Upper lobe of left lung (tissue), 6 donors: ENCODE measurements around the gene IRS1. TPM values are rescaled to one million over a fixed set of nuclear protein-coding genes. Genes with fewer than 3 reads are reported as not detected.

Experiments used
- ATAC-seq, 2 donors: fragments of 200-7000 bp; cut with Tn5 transposase; one replicate each; pipeline ENCODE4 v1.9.1; 2022; ENCODE audit warnings: mild to moderate bottlenecking in 2 of 2, moderate library complexity in 2 of 2; ENCODE audit not compliant: low FRiP score in 2 of 2
- DNase-seq, 2 donors: peaks; one replicate each; pipeline ENCODE4 v3.0.0-alpha.2; 2019 to 2020
- H3K27ac ChIP-seq, 4 donors: fragments of 200-600 bp; sonication (generic); one replicate each; pipeline ENCODE4 v1.5.1; 2016 to 2019
- H3K27me3 ChIP-seq, 4 donors: fragments of 200-600 bp; sonication (generic); one replicate each; pipeline ENCODE4 v1.5.1; 2017 to 2019
- H3K36me3 ChIP-seq, 4 donors: fragments of 200-600 bp; sonication (generic); one replicate each; pipeline ENCODE4 v1.5.1; 2016 to 2019
- H3K4me1 ChIP-seq, 4 donors: fragments of 200-600 bp; sonication (generic); one replicate each; pipeline ENCODE4 v1.5.1; 2018 to 2019
- H3K4me3 ChIP-seq, 4 donors: fragments of 200-600 bp; sonication (generic); one replicate each; pipeline ENCODE4 v1.5.1; 2017 to 2019; ENCODE audit warnings: mild to moderate bottlenecking in 2 of 4, moderate library complexity in 1 of 4
- H3K9me3 ChIP-seq, 4 donors: fragments of 200-600 bp; sonication (generic); one replicate each; pipeline ENCODE4 v1.5.1; 2018 to 2019
- EP300 ChIP-seq, 4 donors: sonication (generic); formaldehyde crosslinking; IDR thresholded peaks; one replicate each; pipeline ENCODE4 v1.5.1; 2017; ENCODE audit warnings: antibody characterized with exemption in 4 of 4, control low read depth in 2 of 4
- POLR2A ChIP-seq, 4 donors: fragments of 450-650 bp; IDR thresholded peaks; one replicate each; pipeline ENCODE4 v1.5.1; 2016 to 2017; ENCODE audit warnings: antibody characterized with exemption in 4 of 4, mild to moderate bottlenecking in 2 of 4
- POLR2AphosphoS5 ChIP-seq, 2 donors: sonication (generic); formaldehyde crosslinking; IDR thresholded peaks; one replicate each; pipeline ENCODE4 v1.5.1; 2017; ENCODE audit warnings: antibody characterized with exemption in 2 of 2
- WGBS, 2 donors: methylation state at CpG; one replicate each; pipeline ENCODE4 v1.1.5; 2017 to 2018; 5-methylcytosine and 5-hydroxymethylcytosine counted together
- total RNA-seq, 6 donors: library from RNA; depleted of rRNA in 4 of 6; stranded (reverse); fragments of >200 nt in 4 of 6; gene quantifications; one replicate each; pipeline versions ENCODE4 v1.1.0 to v1.2.1, GENCODE V29; 2016 to 2021
- TF ChIP-seq, protein P1 (sequence below), 6 experiments: fragments of 450-650 bp in 4 of 6; fragments of 200-600 bp in 2 of 6; sonication (generic) in 2 of 6; IDR thresholded peaks; one replicate each; pipeline ENCODE4 v1.5.1; 2016 to 2019; ENCODE audit warnings: antibody characterized with exemption in 6 of 6
- donor health status: DM: no; HTN: no; CAD: no; lungs with moderate emphysema.
- donor health status: DM: no; HTN: yes; CAD: no; lungs with severe emphysema.

IRS1 gene
- total RNA-seq, 6 donors from 2014 or later, result 9.3 to 14.3 (median 12.4) TPM

DNA sequence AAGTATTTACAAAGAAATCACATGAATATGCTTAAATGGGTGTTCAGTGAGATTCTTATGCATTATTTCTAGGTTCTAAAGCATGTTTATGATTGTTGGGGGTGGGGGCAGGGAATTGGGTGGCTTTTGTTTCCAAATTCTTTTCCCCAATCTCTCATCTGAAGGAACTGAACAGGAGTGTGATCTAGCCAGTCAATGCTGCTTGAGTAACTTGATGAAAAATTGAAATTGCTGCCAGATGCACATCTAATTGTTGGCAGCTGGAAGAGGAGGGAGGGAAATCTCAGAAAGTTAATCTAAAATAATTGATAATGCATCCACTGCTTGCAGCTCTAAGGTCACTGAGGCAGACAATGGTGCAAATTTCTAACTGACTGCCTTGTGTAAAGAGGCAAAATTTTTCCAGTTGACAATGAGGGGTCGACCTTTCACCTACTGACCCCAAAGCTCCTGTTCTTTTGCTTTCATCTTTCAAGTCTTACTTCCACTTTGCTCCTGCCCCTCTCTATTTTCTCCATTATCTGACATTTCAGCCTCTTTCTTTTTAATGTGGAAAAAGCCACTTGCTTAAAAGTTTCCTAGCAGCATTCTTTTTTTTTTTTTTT lies 53.3 kb downstream of the IRS1 start:
- no peaks in the 10 kb centered on the region for H3K27me3 ChIP-seq
- no peak for DNase-seq
- TF ChIP-seq POLR2AphosphoS5 (IDR thresholded peaks at IDR 0.05) (no peak), EP300 (IDR thresholded peaks at IDR 0.05) (no peak), POLR2A (IDR thresholded peaks at IDR 0.05) (no peak)
- TF ChIP-seq, protein P1, sequence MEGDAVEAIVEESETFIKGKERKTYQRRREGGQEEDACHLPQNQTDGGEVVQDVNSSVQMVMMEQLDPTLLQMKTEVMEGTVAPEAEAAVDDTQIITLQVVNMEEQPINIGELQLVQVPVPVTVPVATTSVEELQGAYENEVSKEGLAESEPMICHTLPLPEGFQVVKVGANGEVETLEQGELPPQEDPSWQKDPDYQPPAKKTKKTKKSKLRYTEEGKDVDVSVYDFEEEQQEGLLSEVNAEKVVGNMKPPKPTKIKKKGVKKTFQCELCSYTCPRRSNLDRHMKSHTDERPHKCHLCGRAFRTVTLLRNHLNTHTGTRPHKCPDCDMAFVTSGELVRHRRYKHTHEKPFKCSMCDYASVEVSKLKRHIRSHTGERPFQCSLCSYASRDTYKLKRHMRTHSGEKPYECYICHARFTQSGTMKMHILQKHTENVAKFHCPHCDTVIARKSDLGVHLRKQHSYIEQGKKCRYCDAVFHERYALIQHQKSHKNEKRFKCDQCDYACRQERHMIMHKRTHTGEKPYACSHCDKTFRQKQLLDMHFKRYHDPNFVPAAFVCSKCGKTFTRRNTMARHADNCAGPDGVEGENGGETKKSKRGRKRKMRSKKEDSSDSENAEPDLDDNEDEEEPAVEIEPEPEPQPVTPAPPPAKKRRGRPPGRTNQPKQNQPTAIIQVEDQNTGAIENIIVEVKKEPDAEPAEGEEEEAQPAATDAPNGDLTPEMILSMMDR (IDR thresholded peaks at IDR 0.05), result no peak
- 60 to 85% methylated on average over 1 of the region's 1 CpG for WGBS, 2 donors
- no peaks in the 10 kb centered on the region for H3K36me3 ChIP-seq
- no peak overlapping the region for H3K27ac ChIP-seq
- H3K4me3 ChIP-seq, result no peak overlapping the region
- peaks cover 0 to 11% (median 0%) of the 10 kb centered on the region in 4 donors for H3K4me1 ChIP-seq
- no peaks in the 10 kb centered on the region for H3K9me3 ChIP-seq
- ATAC-seq, result no peak

DNA sequence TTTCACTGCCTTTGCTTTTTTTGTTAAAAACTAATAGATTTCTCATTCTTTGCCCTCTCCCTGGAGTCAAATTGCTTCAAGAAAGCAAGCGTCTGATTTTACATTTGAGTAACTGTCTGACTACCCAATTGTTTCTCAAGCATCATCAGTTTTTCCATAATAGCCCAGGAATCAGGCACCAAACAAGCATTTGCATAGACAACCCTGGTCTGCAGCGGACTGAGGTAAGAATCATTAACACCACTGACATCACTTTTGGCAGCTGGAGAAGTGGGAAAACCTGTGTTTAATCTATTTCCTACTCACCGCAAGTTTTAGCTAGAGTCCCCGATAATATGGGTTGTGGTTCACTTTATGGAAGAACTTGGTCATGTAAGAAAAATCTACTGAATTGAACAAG lies 55.7 kb downstream of the IRS1 start:
- Histone ChIP-seq H3K4me1 (peaks cover 0 to 14% (median 4%) of the 10 kb centered on the region in 4 donors), H3K27ac (no peak overlapping the region), H3K27me3 (no peaks in the 10 kb centered on the region), H3K4me3 (no peak overlapping the region), H3K9me3 (no peaks in the 10 kb centered on the region), H3K36me3 (no peaks in the 10 kb centered on the region)
- DNase-seq (no peak), ATAC-seq (peak in 1 of 2 donors; percentile 54)
- 76 to 96% methylated on average over 4 of the region's 4 CpGs for WGBS, 2 donors
- TF ChIP-seq, protein P1 (IDR thresholded peaks at IDR 0.05), result no peak
- TF ChIP-seq POLR2AphosphoS5 (IDR thresholded peaks at IDR 0.05) (no peak), POLR2A (IDR thresholded peaks at IDR 0.05) (no peak), EP300 (IDR thresholded peaks at IDR 0.05) (no peak)

- DNase-seq, result no peak
- Histone ChIP-seq H3K36me3 (no peaks in the 10 kb centered on the region), H3K9me3 (no peaks in the 10 kb centered on the region), H3K27ac (peak overlapping the region in 3 of 4 donors; percentile 13 to 65 (median 31)), H3K4me3 (no peak overlapping the region), H3K4me1 (peaks cover 3 to 14% (median 7%) of the 10 kb centered on the region in 4 donors), H3K27me3 (no peaks in the 10 kb centered on the region)
- 58 to 63% methylated on average over 5 of the region's 5 CpGs for WGBS, 2 donors
- TF ChIP-seq EP300 (IDR thresholded peaks at IDR 0.05) (no peak), POLR2A (IDR thresholded peaks at IDR 0.05) (no peak), POLR2AphosphoS5 (IDR thresholded peaks at IDR 0.05) (no peak)
- TF ChIP-seq, protein P1 (IDR thresholded peaks at IDR 0.05), result no peak
- ATAC-seq, result peak in 1 of 2 donors; percentile 45
Measured at GRCh38 chr2:226742347-226742746, 57.3 kb downstream of the IRS1 start.

DNA sequence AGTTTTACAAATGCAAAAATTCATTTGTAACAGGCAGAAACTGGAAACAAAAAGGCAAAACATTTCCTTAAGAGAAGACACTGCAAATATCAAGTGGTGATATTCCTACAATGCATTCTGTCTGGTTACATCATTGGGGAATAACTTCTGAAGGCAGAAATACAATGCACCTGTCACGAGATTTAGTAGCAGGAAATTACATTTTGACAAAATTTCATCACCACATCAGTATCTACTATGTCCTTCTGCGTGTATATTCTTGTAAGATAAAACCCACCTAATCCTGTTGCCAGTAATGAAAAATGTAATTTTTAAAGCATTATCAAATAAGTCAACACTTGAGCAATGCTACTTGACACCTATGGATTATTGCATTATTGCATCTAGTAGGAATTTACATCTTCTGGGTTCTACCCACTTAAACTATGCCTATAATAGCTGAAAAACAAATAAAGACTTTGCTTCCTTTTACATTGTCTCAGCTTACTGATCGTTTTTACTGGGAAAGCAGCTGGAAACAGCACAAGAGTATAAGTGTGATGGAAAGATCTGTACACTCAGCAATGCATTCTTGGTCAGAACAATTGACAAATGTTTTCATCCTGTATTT lies 59.5 kb downstream of the IRS1 start:
- no peaks in the 10 kb centered on the region for H3K27me3 ChIP-seq
- H3K9me3 ChIP-seq, result no peaks in the 10 kb centered on the region
- ATAC-seq, result no peak
- TF ChIP-seq, protein P1 (IDR thresholded peaks at IDR 0.05), result no peak
- TF ChIP-seq POLR2AphosphoS5 (IDR thresholded peaks at IDR 0.05) (no peak), POLR2A (IDR thresholded peaks at IDR 0.05) (no peak), EP300 (IDR thresholded peaks at IDR 0.05) (no peak)
- 30 to 35% methylated on average over 3 of the region's 3 CpGs for WGBS, 2 donors
- no peak overlapping the region for H3K4me3 ChIP-seq
- no peak overlapping the region for H3K27ac ChIP-seq
- peaks cover 3 to 14% (median 7%) of the 10 kb centered on the region in 4 donors for H3K4me1 ChIP-seq
- no peak for DNase-seq
- no peaks in the 10 kb centered on the region for H3K36me3 ChIP-seq
